Spleen (tissue), 11 donors: ENCODE measurements around the gene USP20. TPM values are rescaled to one million over a fixed set of nuclear protein-coding genes. Genes with fewer than 3 reads are reported as not detected.

Experiments
- DNase-seq: peaks from one replicate; pipeline ENCODE4 v3.0.0-alpha.2; 2020
- H3K27ac ChIP-seq, 8 donors: fragments of 200-600 bp; sonication (generic) in 7 of 8; 1 replicate in 4 of 8; 2 replicates in 4 of 8; pipeline versions ENCODE4 v1.5.0 to v1.8.0; 2016 to 2021; ENCODE audit warnings: inconsistent platforms in 4 of 8, mild to moderate bottlenecking in 4 of 8, moderate library complexity in 1 of 8
- H3K27me3 ChIP-seq, 7 donors: fragments of 200-600 bp; sonication (generic) in 6 of 7; replicated peaks in 1 of 7; 1 replicate in 4 of 7; 2 replicates in 3 of 7; pipeline versions ENCODE4 v1.5.0 to v1.8.0; 2016 to 2021; ENCODE audit warnings: inconsistent platforms in 3 of 7, mild to moderate bottlenecking in 1 of 7
- H3K36me3 ChIP-seq, 6 donors: fragments of 200-600 bp; sonication (generic) in 5 of 6; 1 replicate in 4 of 6; 2 replicates in 2 of 6; pipeline versions ENCODE4 v1.5.0 to v1.8.0; 2016 to 2021; ENCODE audit warnings: inconsistent platforms in 2 of 6
- H3K4me1 ChIP-seq, 6 donors: fragments of 200-600 bp; sonication (generic) in 5 of 6; 1 replicate in 3 of 6; 2 replicates in 3 of 6; pipeline versions ENCODE4 v1.5.0 to v1.8.0; 2016 to 2021; ENCODE audit warnings: inconsistent platforms in 3 of 6
- H3K4me3 ChIP-seq, 8 donors: fragments of 200-600 bp; sonication (generic) in 7 of 8; 1 replicate in 4 of 8; 2 replicates in 4 of 8; pipeline versions ENCODE4 v1.5.0 to v1.8.0; 2016 to 2021; ENCODE audit warnings: inconsistent platforms in 4 of 8, mild to moderate bottlenecking in 4 of 8, moderate library complexity in 2 of 8
- H3K9me3 ChIP-seq, 8 donors: fragments of 200-600 bp; sonication (generic) in 7 of 8; 1 replicate in 4 of 8; 2 replicates in 4 of 8; pipeline versions ENCODE4 v1.5.0 to v1.8.0; 2016 to 2021; ENCODE audit warnings: inconsistent platforms in 4 of 8
- CTCF ChIP-seq, 11 experiments: fragments of 200-600 bp in 7 of 11; fragments of 450-650 bp in 4 of 11; sonication (generic) in 4 of 11; IDR thresholded peaks in 8 of 11; conservative IDR thresholded peaks in 3 of 11; 1 replicate in 7 of 11; 2 replicates in 4 of 11; pipeline versions ENCODE4 v1.4.0 to v1.8.0; 2016 to 2021; ENCODE audit warnings: antibody characterized with exemption in 11 of 11, inconsistent platforms in 4 of 11, mild to moderate bottlenecking in 1 of 11
- POLR2A ChIP-seq, 3 donors: fragments of 450-650 bp; IDR thresholded peaks; one replicate each; pipeline ENCODE4 v1.5.1; 2017; ENCODE audit warnings: antibody characterized with exemption in 3 of 3, mild to moderate bottlenecking in 1 of 3
- POLR2AphosphoS5 ChIP-seq, 3 donors: sonication (generic); formaldehyde crosslinking; IDR thresholded peaks; one replicate each; pipeline ENCODE4 v1.5.1; 2017; ENCODE audit warnings: antibody characterized with exemption in 3 of 3
- WGBS, 5 donors: extraction: QIAGEN DNeasy Blood & Tissue Kit in 3 of 5; methylation state at CpG; one replicate each; pipeline versions ENCODE4 v1.1.5 to v1.1.7; 2013 to 2018; 5-methylcytosine and 5-hydroxymethylcytosine counted together
- intact Hi-C: fragments of 100-400 bp; cut with DNase I; formaldehyde crosslinking; loops from one replicate; pipeline ENCODE4 v1.15.0; 2023; ENCODE audit warnings: low total_unique reads
- polyA plus RNA-seq, 3 donors: library from polyadenylated mRNA; stranded (reverse); fragments of 200-250 nt; gene quantifications; one replicate each; pipeline ENCODE4 v1.2.1, GENCODE V29; 2013
- total RNA-seq, 7 donors: library from RNA; depleted of rRNA in 3 of 7; stranded (reverse); fragments of >200 nt in 3 of 7; fragmentation: NEBNext Ultra II Directional in 4 of 7; extraction: Animal tissue kit (Norgen Biotek cat#: 25700) in 4 of 7; gene quantifications; one replicate each; pipeline versions ENCODE4 v1.1.0 to v1.2.1, GENCODE V29; 2016 to 2021
- donor health status: healthy with polysubstance abuse.
- donor health status: DM: no; HTN: no; CAD: no; lungs with moderate emphysema.
- donor health status: DM: no; HTN: no; CAD: no.
- donor health status: Bipolar disorder and iron deficiency.
- donor health status: healthy.
- donor health status: DM: no; HTN: no; CAD: no.
- donor health status: DM: yes; HTN: yes; CAD: no.

Gene USP20
- total and polyA plus RNA-seq, 10 donors: 29.7 to 83.7 (median 41.3) TPM

- intact Hi-C loops: no loop called here
- TF ChIP-seq POLR2A (IDR thresholded peaks at IDR 0.05): no peak
- TF ChIP-seq POLR2AphosphoS5 (IDR thresholded peaks at IDR 0.05): no peak
- TF ChIP-seq CTCF (IDR thresholded peaks at IDR 0.05 in 8 of 11, conservative IDR thresholded peaks at IDR 0.05 in 3 of 11): no peak
- WGBS, 5 donors: 95 to 100% (median 98%) methylated on average over 4 of the region's 4 CpGs
- Histone ChIP-seq H3K27ac (no peak overlapping the region), H3K9me3 (no peaks in the 10 kb centered on the region), H3K36me3 (peaks cover 0 to 100% (median 77%) of the 10 kb centered on the region in 6 donors), H3K4me1 (peaks cover 0 to 19% (median 2%) of the 10 kb centered on the region in 6 donors), H3K27me3 (no peaks in the 10 kb centered on the region), H3K4me3 (no peak overlapping the region)
- DNase-seq: no peak
Measured at GRCh38 chr9:129907201-129907600, 71.9 kb downstream of the USP20 start.

DNA sequence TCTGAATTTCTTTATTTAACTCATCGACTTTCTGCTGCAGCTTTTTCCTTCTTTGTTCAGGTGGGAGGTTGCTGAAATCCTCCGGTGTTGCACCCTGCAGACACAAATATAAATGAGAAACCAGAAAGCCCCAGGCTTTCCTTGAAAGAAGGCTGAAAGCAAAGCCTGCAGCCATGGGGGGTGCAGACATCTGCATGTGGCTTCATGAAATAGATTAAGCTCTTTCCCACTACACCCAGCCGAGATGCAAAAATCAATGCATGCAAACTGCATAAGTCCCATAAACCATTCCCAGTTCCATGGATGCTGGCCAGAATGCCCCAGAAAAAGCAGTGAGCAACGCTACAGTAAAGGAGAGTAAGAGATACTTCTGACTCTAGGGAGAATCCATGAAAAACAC lies 73.6 kb downstream of the USP20 start:
- Histone ChIP-seq H3K4me1 (peaks cover 0 to 13% (median 2%) of the 10 kb centered on the region in 6 donors), H3K27ac (no peak overlapping the region), H3K4me3 (no peak overlapping the region), H3K27me3 (no peaks in the 10 kb centered on the region), H3K36me3 (peaks cover 0 to 99% (median 63%) of the 10 kb centered on the region in 6 donors), H3K9me3 (no peaks in the 10 kb centered on the region)
- TF ChIP-seq CTCF (IDR thresholded peaks at IDR 0.05 in 8 of 11, conservative IDR thresholded peaks at IDR 0.05 in 3 of 11): no peak
- intact Hi-C loops: no loop called here
- WGBS, 5 donors: 87 to 93% (median 92%) methylated on average over 4 of the region's 4 CpGs
- DNase-seq: no peak

DNA sequence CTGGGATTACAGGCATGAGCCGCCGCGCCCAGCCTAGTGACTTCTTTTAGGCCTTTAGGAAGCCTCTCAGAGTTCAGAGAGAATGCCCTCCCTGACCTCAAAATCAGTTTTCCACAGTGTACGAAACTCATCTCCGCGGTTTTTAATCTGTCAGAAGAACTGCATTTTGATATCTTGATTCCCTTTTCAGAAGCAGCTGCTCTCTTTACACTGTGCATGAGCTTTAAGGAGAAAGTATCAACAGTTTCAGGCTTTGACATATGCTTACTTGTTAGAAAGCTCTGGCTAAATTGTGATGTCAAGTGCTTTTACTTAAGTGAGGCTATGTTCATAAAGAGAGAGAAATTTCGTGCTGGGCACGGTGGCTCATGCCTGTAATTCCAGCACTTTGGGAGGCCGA lies 74.6 kb downstream of the USP20 start:
- Histone ChIP-seq H3K27ac (peak overlapping the region in 2 of 8 donors; percentile 14 to 26), H3K9me3 (no peaks in the 10 kb centered on the region), H3K4me1 (peaks cover 0 to 13% (median 2%) of the 10 kb centered on the region in 6 donors), H3K36me3 (peaks cover 0 to 96% (median 58%) of the 10 kb centered on the region in 6 donors), H3K27me3 (no peaks in the 10 kb centered on the region), H3K4me3 (no peak overlapping the region)
- 90 to 97% (median 94%) methylated on average over 9 of the region's 9 CpGs for WGBS, 5 donors
- TF ChIP-seq POLR2A (IDR thresholded peaks at IDR 0.05) (no peak), CTCF (IDR thresholded peaks at IDR 0.05 in 8 of 11, conservative IDR thresholded peaks at IDR 0.05 in 3 of 11) (no peak), POLR2AphosphoS5 (IDR thresholded peaks at IDR 0.05) (no peak)
- DNase-seq: no peak
- intact Hi-C loops: no loop called here

DNA sequence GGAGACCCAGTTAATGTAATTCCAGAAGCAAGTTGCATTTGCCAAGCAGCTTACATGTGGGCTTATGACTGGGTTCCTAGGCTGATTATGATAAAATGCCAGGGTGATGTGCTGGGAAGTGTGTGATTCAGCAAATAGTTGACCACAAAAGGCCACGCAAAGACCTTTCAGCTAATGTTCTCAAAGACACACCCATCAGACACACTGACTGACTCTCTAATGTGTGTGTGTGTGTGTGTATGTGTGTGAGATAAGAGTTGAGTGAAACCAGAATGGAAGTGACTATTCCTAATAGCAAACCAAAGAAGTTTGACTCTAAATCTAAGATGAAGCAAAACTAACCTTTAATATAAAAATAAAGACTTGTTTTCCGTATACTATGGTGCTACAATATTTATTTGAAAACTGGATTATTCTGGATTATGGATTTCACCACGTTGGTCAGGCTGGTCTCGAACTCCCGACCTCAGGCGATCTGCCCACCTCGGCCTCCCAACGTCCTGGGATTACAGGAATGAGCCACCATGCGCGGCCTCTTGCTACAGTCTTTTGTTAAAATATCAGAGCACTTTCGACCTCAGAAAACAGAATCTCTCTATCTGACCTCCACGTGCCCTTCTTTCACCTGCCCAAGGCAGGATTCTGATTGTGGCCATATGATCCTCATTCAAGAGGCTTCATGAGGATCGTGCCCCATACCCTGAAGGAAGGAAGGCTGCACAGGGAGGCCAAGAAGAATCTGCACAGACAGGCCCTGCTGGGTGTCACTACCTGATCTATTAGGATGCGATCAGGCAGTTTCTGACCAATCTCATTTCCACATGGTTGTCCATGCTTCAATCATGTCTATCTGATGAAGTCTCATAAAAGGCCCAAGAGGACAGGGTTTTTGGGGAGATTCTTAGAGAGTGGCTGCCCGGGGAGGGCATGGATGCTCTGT lies 75.6 kb downstream of the USP20 start:
- TF ChIP-seq CTCF (IDR thresholded peaks at IDR 0.05 in 8 of 11, conservative IDR thresholded peaks at IDR 0.05 in 3 of 11): no peak
- TF ChIP-seq POLR2AphosphoS5 (IDR thresholded peaks at IDR 0.05): no peak
- no peak for TF ChIP-seq POLR2A (IDR thresholded peaks at IDR 0.05)
- H3K27ac ChIP-seq: peak overlapping the region in 3 of 8 donors; percentile 15 to 31 (median 23)
- no peak for DNase-seq

More for the DNA sequence above, 75.6 kb downstream of the USP20 start:
- intact Hi-C loops: no loop called here
- H3K36me3 ChIP-seq: peaks cover 0 to 96% (median 52%) of the 10 kb centered on the region in 6 donors
- H3K4me3 ChIP-seq: no peak overlapping the region
- H3K9me3 ChIP-seq: no peaks in the 10 kb centered on the region
- no peaks in the 10 kb centered on the region for H3K27me3 ChIP-seq
- 82 to 91% (median 84%) methylated on average over 15 of the region's 15 CpGs for WGBS, 5 donors
- H3K4me1 ChIP-seq: peaks cover 0 to 13% (median 2%) of the 10 kb centered on the region in 6 donors
